Measurements from ENCODE around the gene KRTAP4-2. TPM values are rescaled to one million over a fixed set of nuclear protein-coding genes. Genes with fewer than 3 reads are reported as not detected.

KRTAP4-2 gene
- total and polyA plus RNA-seq, 9 of the 15 experiments (the other 6 are each of a cell fraction or from before 2014, with no cell fraction given) = not detected

DNA sequence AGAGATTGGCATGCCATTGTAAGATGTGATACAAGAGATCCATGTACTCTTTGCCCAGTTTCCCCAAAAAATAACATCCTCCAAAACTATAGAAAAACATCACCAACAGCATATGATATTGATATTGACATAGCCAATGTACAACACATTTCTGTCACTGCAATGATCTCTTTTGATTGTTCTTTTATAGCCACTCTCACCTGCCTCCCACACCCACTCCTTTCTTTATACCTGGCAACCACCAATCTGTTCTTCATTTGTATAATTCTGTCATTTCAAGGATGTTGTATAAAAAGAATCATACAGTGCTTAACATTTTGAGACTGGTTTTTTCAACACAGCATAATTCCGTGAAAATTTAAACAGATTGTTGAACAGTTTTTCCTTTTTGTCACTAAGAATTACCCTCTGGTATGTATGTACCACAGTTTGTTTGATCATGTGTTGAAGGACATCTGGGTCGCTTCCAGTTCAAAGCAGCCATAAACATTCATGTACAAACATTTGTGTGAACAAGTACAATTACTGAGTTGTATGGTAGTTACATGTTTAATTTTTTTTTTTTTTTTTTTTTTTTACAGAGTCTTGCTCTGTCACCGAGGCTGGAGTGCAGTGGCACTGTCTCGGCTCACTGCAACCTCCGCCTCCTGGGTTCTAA is 21.5 kb upstream of the KRTAP4-2 start:
- Histone ChIP-seq H3K9me1 (ENCODE audit: control insufficient read depth, insufficient read depth, low read length) (no peaks in the 10 kb centered on the region), H3K27me3 (ENCODE audit: control insufficient read depth in 2 of 2, insufficient read depth in 2 of 2, low read length in 2 of 2) (no peaks in the 10 kb centered on the region), H2AFZ (ENCODE audit: low read depth, low read length) (no peak overlapping the region), H3K4me1 (replicated peaks in 1 of 2; ENCODE audit: control insufficient read depth in 2 of 2, insufficient read depth in 2 of 2, low read length in 2 of 2) (no peaks in the 10 kb centered on the region), H3K36me3 (ENCODE audit: control insufficient read depth, insufficient read depth, low read length) (no peaks in the 10 kb centered on the region), H3K27ac (ENCODE audit: extremely low read depth, low read depth, low read length) (no peak overlapping the region), H3K4me2 (ENCODE audit: insufficient read depth, low read length) (no peak overlapping the region), H3K4me3 (no peak overlapping the region), H3K79me2 (ENCODE audit: control insufficient read depth, insufficient read depth, low read length) (no peaks in the 10 kb centered on the region), H3K9ac (ENCODE audit: insufficient read depth in 1 of 2, low read depth in 2 of 2, low read length in 2 of 2) (no peak overlapping the region), H4K20me1 (replicated peaks; ENCODE audit: control insufficient read depth, insufficient read depth, low read length) (no peaks in the 10 kb centered on the region), H3K9me3 (replicated peaks; ENCODE audit: control insufficient read depth, insufficient read depth, low read depth, low read length) (no peaks in the 10 kb centered on the region)
- ATAC-seq = no peak
- 0% methylated on average over 4 of the region's 5 CpGs for WGBS (ENCODE audit: insufficient coverage, low coverage, missing lambda C conversion rate)
- TF ChIP-seq IFI16 (CRISPR knock-in tag; IDR thresholded peaks at IDR 0.05) = no peak
- TF ChIP-seq GATAD2A (IDR thresholded peaks at IDR 0.05) = no peak
- TF ChIP-seq, protein P1, sequence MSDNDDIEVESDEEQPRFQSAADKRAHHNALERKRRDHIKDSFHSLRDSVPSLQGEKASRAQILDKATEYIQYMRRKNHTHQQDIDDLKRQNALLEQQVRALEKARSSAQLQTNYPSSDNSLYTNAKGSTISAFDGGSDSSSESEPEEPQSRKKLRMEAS (CRISPR knock-in tag; IDR thresholded peaks at IDR 0.05) = no peak
- no peak for TF ChIP-seq SREBF1 (IDR thresholded peaks at IDR 0.05; ENCODE audit: borderline replicate concordance, low read depth, low read length)
- no peak for TF ChIP-seq TCFL5 (CRISPR knock-in tag; conservative IDR thresholded peaks at IDR 0.05)
- no peak for TF ChIP-seq NR2C2 (CRISPR knock-in tag; IDR thresholded peaks at IDR 0.05)
- no peak for TF ChIP-seq NR2C2 (tag; IDR thresholded peaks at IDR 0.05)
- no peak for TF ChIP-seq NELFE (IDR thresholded peaks at IDR 0.05; ENCODE audit: insufficient read depth, insufficient read length)
- TF ChIP-seq ZNF589 (CRISPR knock-in tag; IDR thresholded peaks at IDR 0.05; ENCODE audit: low read depth) = no peak
- TF ChIP-seq XRCC3 (IDR thresholded peaks at IDR 0.05) = no peak
- no peak for TF ChIP-seq OTX1 (CRISPR knock-in tag; IDR thresholded peaks at IDR 0.05)
- TF ChIP-seq DACH1 (IDR thresholded peaks at IDR 0.05; ENCODE audit: partially characterized antibody) = no peak
- no peak for TF ChIP-seq ZNF121 (CRISPR knock-in tag; conservative IDR thresholded peaks at IDR 0.05)
- no peak for TF ChIP-seq DDX20 (tag; IDR thresholded peaks at IDR 0.05; ENCODE audit: low read depth)
- TF ChIP-seq ZNF253 (CRISPR knock-in tag; conservative IDR thresholded peaks at IDR 0.05) = no peak
- POLR2A ChIA-PET = no interaction called here
- no peak for DNase-seq (ENCODE audit: extremely low read depth in 1 of 4, low spot score in 3 of 4)
- in situ Hi-C loops (cut with MboI) (no loop called here), intact Hi-C loops (cut with micrococcal nuclease) (no loop called here)
- no TSS peak for BruUV-seq (replicated peaks)
- CTCF ChIA-PET (ENCODE audit: low intra/inter-chr PET ratio) = no interaction called here
- no peak for FAIRE-seq
